NOMO-1 treated with DMSO at 0.1 percent for 48 hours (cell line): Measurements from ENCODE around the gene ZHX3.

Experiments used
- DNase-seq: peaks from one replicate; lab custom pipeline; 2025; ENCODE audit not compliant: unreplicated experiment; lab: John Stamatoyannopoulos, UW

The ZHX3 gene

GRCh38 chr20:41300886-41301285 lies 16.6 kb downstream of the ZHX3 start:
- no peak for DNase-seq

GRCh38 chr20:41300383-41300782 lies 17.1 kb downstream of the ZHX3 start:
- peak; percentile 5 for DNase-seq

DNA sequence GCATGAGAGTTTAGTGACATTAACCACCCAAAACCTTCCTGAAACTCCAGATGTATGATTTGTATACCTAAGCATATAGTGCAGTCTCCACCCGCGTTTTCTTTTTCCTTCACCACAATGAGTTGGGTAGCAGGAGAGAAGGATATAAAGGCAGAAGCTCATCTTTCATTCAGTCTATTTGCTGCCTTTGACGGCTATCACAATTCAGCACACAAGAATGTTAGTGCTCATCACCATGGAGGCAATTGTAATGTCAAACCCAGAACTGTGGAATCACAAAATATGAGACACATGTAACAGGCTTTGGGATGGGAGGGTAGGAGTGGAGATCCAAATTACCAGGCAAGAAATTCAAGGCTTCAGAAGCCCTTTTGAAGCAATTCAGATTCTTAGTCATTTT lies 17.6 kb downstream of the ZHX3 start:
- DNase-seq = no peak

- DNase-seq = no peak
These were observed 24.1 kb downstream of the ZHX3 start for GRCh38 chr20:41293269-41294037.

- peak; percentile 90 for DNase-seq
These were observed 26.6 kb downstream of the ZHX3 start for GRCh38 chr20:41290804-41291389.

GRCh38 chr20:41287327-41287726 lies 30.2 kb downstream of the ZHX3 start:
- DNase-seq = no peak

- no peak for DNase-seq
These were observed 31.2 kb downstream of the ZHX3 start for GRCh38 chr20:41286240-41286851.

DNA sequence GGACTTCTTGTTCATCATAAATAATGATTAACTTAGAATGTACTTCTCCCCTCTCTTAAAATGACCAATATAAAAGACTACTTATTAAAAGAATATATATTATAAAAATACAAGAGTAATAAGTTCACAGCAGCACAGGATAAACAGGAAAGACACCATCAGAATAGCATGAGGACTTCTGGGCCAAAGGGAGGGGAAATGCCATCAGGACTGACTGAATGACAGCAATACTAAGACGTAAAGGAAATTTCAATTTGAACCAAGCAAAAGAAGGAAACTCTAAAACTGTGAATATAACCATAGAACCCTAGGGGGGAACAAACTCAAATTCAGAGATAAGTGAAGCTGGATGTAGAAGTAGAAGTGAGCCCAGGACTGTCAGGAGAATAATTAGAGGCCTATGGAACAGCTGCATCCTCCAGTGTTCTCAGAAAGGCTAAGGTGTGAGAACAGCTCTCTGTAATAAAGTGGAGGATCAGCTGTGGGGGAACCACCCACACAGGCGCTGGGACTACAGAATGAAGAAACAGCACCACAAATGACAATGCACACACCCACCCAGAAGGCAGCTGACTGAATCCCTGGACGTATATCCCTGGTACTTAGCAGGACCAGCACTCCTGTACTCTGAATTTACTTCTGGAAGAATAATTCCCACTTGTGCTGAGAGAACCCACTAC lies 37.8 kb downstream of the ZHX3 start:
- DNase-seq = no peak

DNA sequence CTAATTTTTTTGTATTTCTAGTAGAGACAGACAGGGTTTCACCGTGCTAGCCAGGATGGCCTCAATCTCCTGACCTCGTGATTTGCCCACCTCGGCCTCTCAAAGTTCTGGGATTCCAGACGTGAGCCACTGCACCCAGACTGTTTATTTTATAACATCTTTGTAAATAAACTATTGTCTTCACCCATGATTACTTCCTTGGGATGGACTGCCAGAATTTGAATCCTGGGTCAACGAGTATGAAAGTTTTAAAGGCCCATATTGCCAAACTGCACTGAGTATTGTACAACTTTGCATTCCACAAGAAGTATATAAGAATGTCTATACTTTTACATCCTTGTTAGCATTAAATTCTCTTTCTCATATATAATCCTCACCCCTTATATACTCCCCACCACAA lies 38.6 kb downstream of the ZHX3 start:
- no peak for DNase-seq

DNA sequence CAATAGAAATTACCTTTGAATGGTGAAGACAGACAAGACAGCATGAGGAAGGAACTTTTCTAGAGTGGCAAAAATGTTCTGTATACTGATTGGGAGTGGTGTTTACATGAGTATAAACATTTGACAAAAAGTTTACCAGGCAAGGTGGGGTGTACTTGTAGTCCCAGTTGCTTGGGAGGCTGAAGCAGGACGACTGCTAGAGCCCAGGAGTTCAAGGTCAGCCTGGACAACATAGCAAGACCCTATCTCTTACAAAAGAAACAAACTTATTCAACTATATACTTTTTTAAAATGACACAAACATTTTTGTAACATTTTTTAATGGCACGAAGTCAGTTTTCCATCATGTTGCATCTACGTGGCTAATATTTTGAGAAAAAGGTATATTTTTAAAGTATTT lies 40.5 kb downstream of the ZHX3 start:
- DNase-seq = no peak

- no peak for DNase-seq
These were observed 41.2 kb downstream of the ZHX3 start for GRCh38 chr20:41276317-41276751.

DNA sequence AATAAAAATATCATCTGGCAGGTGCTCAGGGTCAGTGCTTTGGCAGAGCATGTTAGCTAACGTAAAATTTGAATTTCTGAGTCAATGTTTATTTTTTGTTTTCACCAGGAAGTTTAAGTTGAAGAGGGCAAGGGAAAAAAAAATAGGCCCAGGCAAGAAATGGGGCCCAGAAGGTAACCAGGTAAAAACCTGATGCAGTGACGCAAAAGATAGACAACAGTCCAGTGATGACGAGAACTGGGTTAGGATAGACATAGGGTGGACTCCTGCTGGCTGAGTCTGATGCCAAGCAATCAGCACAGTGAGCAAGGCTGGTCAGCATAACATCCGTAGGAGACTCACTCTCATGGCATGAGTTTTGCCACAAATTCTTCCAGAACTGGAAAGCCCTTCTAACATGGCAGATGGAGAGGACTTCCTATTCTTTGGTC lies 42.2 kb downstream of the ZHX3 start:
- no peak for DNase-seq

- DNase-seq = no peak
These were observed 43.4 kb downstream of the ZHX3 start for GRCh38 chr20:41274152-41274551.

DNA sequence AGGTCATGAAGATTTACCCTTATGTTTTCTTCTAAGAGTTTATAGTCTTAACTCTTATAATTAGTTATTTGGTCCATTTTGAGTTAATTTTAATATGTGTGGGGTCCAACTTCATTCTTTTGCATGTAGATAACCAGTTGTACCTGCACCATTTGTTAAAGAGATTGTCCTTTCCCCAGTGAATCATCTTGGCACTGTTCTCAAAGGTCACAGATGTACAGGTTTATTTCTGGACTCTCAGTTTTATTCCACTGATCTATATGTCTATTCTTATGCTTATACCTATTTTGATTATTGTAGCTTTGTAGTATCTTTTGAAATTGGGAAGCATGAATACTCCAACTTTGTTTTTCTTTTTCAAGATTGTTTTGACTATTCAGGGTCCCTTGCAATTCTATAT lies 44.1 kb downstream of the ZHX3 start:
- DNase-seq = no peak

DNA sequence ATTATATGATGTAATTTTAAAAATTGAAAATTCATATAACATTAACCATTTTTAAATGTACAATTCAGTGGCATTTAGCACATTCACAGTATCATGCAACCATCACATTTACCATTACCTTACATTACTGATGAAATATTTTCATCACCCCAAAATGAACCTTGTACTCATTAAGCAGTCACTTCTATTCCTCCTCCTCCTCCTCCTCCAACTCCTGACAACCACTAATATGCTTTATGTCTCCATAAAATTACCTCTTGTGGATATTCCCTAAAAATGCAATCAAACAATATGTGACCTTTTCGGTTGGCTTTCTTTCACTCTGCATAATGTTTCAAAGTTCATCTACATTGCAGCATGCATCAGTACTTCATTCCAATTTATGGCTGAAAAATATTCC lies 45.2 kb downstream of the ZHX3 start:
- DNase-seq = no peak

- DNase-seq = no peak
These were observed 48.4 kb downstream of the ZHX3 start for GRCh38 chr20:41268917-41269652.

DNA sequence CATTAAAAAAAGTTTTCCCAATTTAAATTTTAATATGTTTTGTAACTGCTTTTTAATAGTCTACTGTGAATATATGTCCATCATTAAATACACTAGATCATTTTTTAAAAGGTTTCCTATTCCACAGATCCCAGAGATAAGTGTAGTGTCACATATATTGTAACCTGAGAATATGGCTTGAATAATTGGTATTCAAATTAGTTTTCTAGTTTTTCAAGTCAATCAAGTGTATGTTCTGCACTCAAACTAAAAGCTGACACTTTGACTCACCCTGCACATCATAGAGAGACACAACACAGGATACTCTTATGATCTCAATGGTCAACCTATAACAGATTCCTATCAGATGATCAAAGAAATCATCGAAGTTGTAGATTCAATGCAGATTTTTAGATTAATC lies 49.1 kb downstream of the ZHX3 start:
- DNase-seq = no peak

- no peak for DNase-seq
These were observed 51.6 kb downstream of the ZHX3 start for GRCh38 chr20:41265938-41266337.

GRCh38 chr20:41264819-41265218 lies 52.7 kb downstream of the ZHX3 start:
- DNase-seq = no peak

- DNase-seq = no peak
These were observed 55.5 kb downstream of the ZHX3 start for GRCh38 chr20:41261790-41262717.
